HG02798 (cell line): ENCODE data around the gene ARIH2.

Experiments used
- ATAC-seq: cut with Tn5 transposase; IDR thresholded peaks from one replicate; pipeline ENCODE4 v1.9.1; 2021; ENCODE audit warnings: mild to moderate bottlenecking; ENCODE audit not compliant: unreplicated experiment, poor library complexity

Gene ARIH2

GRCh38 chr3:49028673-49029562 is 110.3 kb downstream of the ARIH2 start, which contains the start of gene IMPDH2:
IMPDH2 (minus strand) TSS chr3:49029398; CDS start chr3:49029350, 48 bp downstream.
- ATAC-seq = peak; percentile 91

- no peak for ATAC-seq
Measured at GRCh38 chr3:49029563-49029884, 110.9 kb downstream of the ARIH2 start.

GRCh38 chr3:49030321-49030720 is 111.7 kb downstream of the ARIH2 start:
- ATAC-seq = no peak

GRCh38 chr3:49032646-49033304 is 114.1 kb downstream of the ARIH2 start:
- no peak for ATAC-seq

- ATAC-seq = no peak
Measured at GRCh38 chr3:49034650-49035049, 116.0 kb downstream of the ARIH2 start.

- no peak for ATAC-seq
Measured at GRCh38 chr3:49035281-49035680, 116.6 kb downstream of the ARIH2 start.
